SK-N-SH (cell line): ENCODE data around the gene PIGK. TPM values are rescaled to one million over a fixed set of nuclear protein-coding genes. Genes with fewer than 3 reads are reported as not detected.

ENCODE experiments used
- CTCF ChIA-PET: fragments of 300-600, 350-600 bp; formaldehyde crosslinking; extraction: SDS; loops from one replicate; lab custom pipeline; 2021; lab: Yijun Ruan, JAX
- POLR2A ChIA-PET: fragments of 350-600 bp; sonication (Branson Sonifier 250); formaldehyde crosslinking; extraction: SDS; loops from one replicate; lab custom pipeline; 2020; ENCODE audit warnings: antibody characterized with exemption, inconsistent platforms; lab: Yijun Ruan, JAX
- DNase-seq: peaks from one replicate; pipeline ENCODE4 v3.0.0; 2012
- H2AFZ ChIP-seq: fragments of 200-600 bp; sonication (generic); 2 replicates; pipeline ENCODE4 v1.8.1; 2016; ENCODE audit warnings: antibody characterized with exemption, mild to moderate bottlenecking, low read depth
- H3F3A ChIP-seq: fragments of 200-600 bp; sonication (generic); replicated peaks from 2 replicates; pipeline ENCODE3; 2016; ENCODE audit warnings: antibody characterized with exemption, mild to moderate bottlenecking; ENCODE audit not compliant: insufficient read depth
- H3K27ac ChIP-seq, 2 experiments: fragments of 200-500 bp in 1 of 2; fragments of 200-600 bp in 1 of 2; sonication (Bioruptor generic) in 1 of 2; sonication (generic), shearing (Covaris generic) in 1 of 2; 2 replicates each; pipeline versions ENCODE4 v1.5.1 to v1.6.1; 2014 to 2016; ENCODE audit warnings: low read depth in 2 of 2, inconsistent platforms in 1 of 2, low read length in 1 of 2, mild to moderate bottlenecking in 1 of 2, mixed read lengths in 1 of 2
- H3K27me3 ChIP-seq: fragments of 200-600 bp; sonication (generic), shearing (Covaris generic); 2 replicates; pipeline ENCODE4 v1.6.1; 2016; ENCODE audit warnings: mixed run types; ENCODE audit not compliant: insufficient read depth
- H3K36me3 ChIP-seq, 2 experiments: fragments of 200-500 bp in 1 of 2; fragments of 200-600 bp in 1 of 2; sonication (Bioruptor generic) in 1 of 2; sonication (generic) in 1 of 2; replicated peaks in 1 of 2; 2 replicates each; pipeline versions ENCODE3 to v1.5.1; 2014 to 2016; ENCODE audit warnings: low read length in 1 of 2, mild to moderate bottlenecking in 1 of 2; ENCODE audit not compliant: insufficient read depth in 2 of 2, control insufficient read depth in 1 of 2
- H3K4me1 ChIP-seq, 2 experiments: fragments of 200-500 bp in 1 of 2; fragments of 200-600 bp in 1 of 2; sonication (Bioruptor generic) in 1 of 2; sonication (generic), shearing (Covaris generic) in 1 of 2; 2 replicates each; pipeline versions ENCODE4 v1.5.1 to v1.6.1; 2014 to 2016; ENCODE audit warnings: low read depth in 1 of 2, low read length in 1 of 2, mixed run types in 1 of 2; ENCODE audit not compliant: insufficient read depth in 2 of 2, control insufficient read depth in 1 of 2
- H3K4me2 ChIP-seq: fragments of 200-600 bp; sonication (generic), shearing (Covaris generic); 2 replicates; pipeline ENCODE4 v1.6.1; 2017; ENCODE audit warnings: mixed run types
- H3K4me3 ChIP-seq, 2 experiments: fragments of 200-500 bp in 1 of 2; fragments of 200-600 bp in 1 of 2; sonication (Bioruptor generic) in 1 of 2; sonication (generic), shearing (Covaris generic) in 1 of 2; 2 replicates each; pipeline versions ENCODE4 v1.5.1 to v1.8.1; 2014 to 2016; ENCODE audit warnings: low read depth in 2 of 2, inconsistent platforms in 1 of 2, low read length in 1 of 2, mild to moderate bottlenecking in 1 of 2, mixed read lengths in 1 of 2, moderate library complexity in 1 of 2
- H3K79me2 ChIP-seq: fragments of 200-600 bp; sonication (generic); 2 replicates; pipeline ENCODE4 v1.8.1; 2017; ENCODE audit warnings: mild to moderate bottlenecking; ENCODE audit not compliant: insufficient read depth
- H3K9ac ChIP-seq: fragments of 200-600 bp; sonication (generic); 2 replicates; pipeline ENCODE4 v1.6.1; 2017; ENCODE audit warnings: mixed run types
- H3K9me2 ChIP-seq: fragments of 200-600 bp; sonication (generic); 2 replicates; pipeline ENCODE4 v1.6.1; 2017; ENCODE audit warnings: mixed run types
- H3K9me3 ChIP-seq: fragments of 200-600 bp; sonication (generic); 2 replicates; pipeline ENCODE4 v1.6.1; 2017; ENCODE audit warnings: mixed run types, mild to moderate bottlenecking, moderate library complexity
- H4K20me1 ChIP-seq: fragments of 200-600 bp; sonication (generic); 2 replicates; pipeline ENCODE4 v1.6.1; 2017; ENCODE audit warnings: mild to moderate bottlenecking, mixed run types; ENCODE audit not compliant: insufficient read depth
- CHD2 ChIP-seq: fragments of 150-350 bp; IDR thresholded peaks from 2 replicates; pipeline ENCODE4 v1.6.1; 2018; ENCODE audit warnings: low read length; ENCODE audit not compliant: partially characterized antibody
- EP300 ChIP-seq, 2 experiments: IDR thresholded peaks; 2 replicates each; pipeline versions ENCODE4 v1.4.0 to v1.6.1; 2012; ENCODE audit warnings: borderline replicate concordance in 1 of 2, low read depth in 1 of 2, low read length in 1 of 2
- EZH2phosphoT487 ChIP-seq: fragments of 200-600 bp; sonication (generic); IDR thresholded peaks from 2 replicates; pipeline ENCODE4 v1.6.1; 2017; ENCODE audit warnings: low read depth, mixed run types, mild to moderate bottlenecking, antibody characterized with exemption, moderate library complexity, borderline replicate concordance
- FOXJ3 ChIP-seq: sonication (generic); formaldehyde crosslinking; IDR thresholded peaks from 2 replicates; pipeline ENCODE4 v1.5.1; 2020; ENCODE audit warnings: mild to moderate bottlenecking, missing genetic modification reagents
- GABPA ChIP-seq: IDR thresholded peaks from 2 replicates; pipeline ENCODE4 v1.4.0; 2012; ENCODE audit warnings: low read depth, mild to moderate bottlenecking
- MEF2A ChIP-seq: IDR thresholded peaks from 2 replicates; pipeline ENCODE4 v1.4.0; 2012; ENCODE audit warnings: low read depth, borderline replicate concordance
- MXI1 ChIP-seq: IDR thresholded peaks from 2 replicates; pipeline ENCODE4 v1.6.1; 2012; ENCODE audit warnings: mild to moderate bottlenecking, low read depth, low read length, improper control_type of control experiment
- NRF1 ChIP-seq: IDR thresholded peaks from 2 replicates; pipeline ENCODE4 v1.6.1; 2012; ENCODE audit warnings: low read depth, mild to moderate bottlenecking, low read length
- RAD21 ChIP-seq: IDR thresholded peaks from 2 replicates; pipeline ENCODE4 v1.6.1; 2012; ENCODE audit warnings: mild to moderate bottlenecking, low read length
- RCOR1 ChIP-seq: fragments of 150-350 bp; IDR thresholded peaks from 2 replicates; pipeline ENCODE4 v1.6.1; 2017; ENCODE audit warnings: antibody characterized with exemption, low read length
- REST ChIP-seq: IDR thresholded peaks from 2 replicates; pipeline ENCODE4 v1.6.1; 2012; ENCODE audit warnings: mild to moderate bottlenecking, low read depth, low read length, moderate library complexity
- RFX5 ChIP-seq: IDR thresholded peaks from 2 replicates; pipeline ENCODE4 v1.6.1; 2012; ENCODE audit warnings: mild to moderate bottlenecking, improper control_type of control experiment, low read length
- RXRA ChIP-seq: IDR thresholded peaks from 2 replicates; pipeline ENCODE4 v1.4.0; 2012; ENCODE audit warnings: low read depth, mild to moderate bottlenecking, borderline replicate concordance
- TCF12 ChIP-seq: IDR thresholded peaks from 2 replicates; pipeline ENCODE4 v1.4.0; 2012
- USF1 ChIP-seq: IDR thresholded peaks from 2 replicates; pipeline ENCODE4 v1.4.0; 2012; ENCODE audit warnings: low read depth, borderline replicate concordance
- USF2 ChIP-seq: fragments of 150-350 bp; IDR thresholded peaks from 2 replicates; pipeline ENCODE4 v1.6.1; 2017; ENCODE audit warnings: antibody characterized with exemption, low read length, low read depth, borderline replicate concordance
- YY1 ChIP-seq: IDR thresholded peaks from 2 replicates; pipeline ENCODE4 v1.4.0; 2012; ENCODE audit warnings: low read depth, mild to moderate bottlenecking
- WGBS: methylation state at CpG from one replicate; pipeline ENCODE4 v1.1.6; 2017; ENCODE audit warnings: low lambda C conversion rate; 5-methylcytosine and 5-hydroxymethylcytosine counted together
- polyA plus RNA-seq, 3 experiments: library from polyadenylated mRNA; depleted of rRNA; stranded (reverse); fragments of >200 nt; gene quantifications; 2 replicates each; pipeline ENCODE4 v1.2.3, GENCODE V29; 2012

The PIGK gene
- polyA plus RNA-seq, 1 of the 3 experiments (the other 2 are of a cell fraction) = 11.5 TPM

- no peaks in the 10 kb centered on the region for H3K36me3 ChIP-seq
- no peaks in the 10 kb centered on the region for H3K9me3 ChIP-seq
- no peaks in the 10 kb centered on the region for H3K9me2 ChIP-seq
- POLR2A ChIA-PET = no interaction called here
- TF ChIP-seq RFX5 (no peak), TCF12 (no peak), RCOR1 (no peak), FOXJ3 (no peak), REST (no peak), RXRA (no peak), EZH2phosphoT487 (no peak)
- no peak overlapping the region for H3K27ac ChIP-seq
- no peak for DNase-seq
- peaks cover 0 to 7% of the 10 kb centered on the region in 2 experiments; a peak in 2 of 4 replicates for H3K4me1 ChIP-seq
- no peaks in the 10 kb centered on the region for H3K27me3 ChIP-seq
- WGBS = 78% methylated on average over 1 of the region's 1 CpG
- CTCF ChIA-PET = no interaction called here
- H3K9ac ChIP-seq = no peak overlapping the region
- H4K20me1 ChIP-seq = no peaks in the 10 kb centered on the region
- H2AFZ ChIP-seq = no peak overlapping the region
- H3F3A ChIP-seq = no peaks in the 10 kb centered on the region
- no peak overlapping the region for H3K4me2 ChIP-seq
- H3K79me2 ChIP-seq = no peaks in the 10 kb centered on the region
- H3K4me3 ChIP-seq = no peak overlapping the region
Observed at GRCh38 chr1:77051425-77051824, 167.8 kb downstream of the PIGK start.

- CTCF ChIA-PET = interaction anchor here (1.1 kb wide), 1 partner anchor 10 kb away, joined by 3 read pairs; no protein-coding TSS in a partner anchor
- TF ChIP-seq MXI1 (no peak), USF2 (no peak), EP300 (IDR thresholded peaks at IDR 0.05; ENCODE audit: borderline replicate concordance in 1 of 2, low read depth in 1 of 2, low read length in 1 of 2) (no peak), USF1 (no peak), RCOR1 (no peak), RAD21 (no peak), TCF12 (no peak), RFX5 (no peak), GABPA (no peak), CHD2 (no peak), MEF2A (no peak), REST (no peak), RXRA (no peak), NRF1 (no peak), YY1 (no peak)
Observed at GRCh38 chr1:77048615-77049005, 170.6 kb downstream of the PIGK start.

More at GRCh38 chr1:77048615-77049005, 170.6 kb downstream of the PIGK start:
- Histone ChIP-seq H3K9me3 (no peaks in the 10 kb centered on the region), H3K36me3 (no peaks in the 10 kb centered on the region), H3K4me2 (no peak overlapping the region), H2AFZ (no peak overlapping the region), H3K27ac (no peak overlapping the region), H3K4me1 (peaks cover 0 to 10% of the 10 kb centered on the region in 2 experiments; a peak in 2 of 4 replicates), H3K27me3 (no peaks in the 10 kb centered on the region), H3K9ac (no peak overlapping the region), H3K9me2 (no peaks in the 10 kb centered on the region), H3F3A (no peaks in the 10 kb centered on the region), H3K4me3 (no peak overlapping the region), H3K79me2 (no peaks in the 10 kb centered on the region), H4K20me1 (no peaks in the 10 kb centered on the region)
- no peak for DNase-seq
- POLR2A ChIA-PET = no interaction called here
- WGBS = 88% methylated on average over 1 of the region's 1 CpG
